DOHH2 (cell line): ENCODE data around the gene RAD51B.
"Not testable (repeated sequence)": the region's sequence is repeated elsewhere in the genome, so short reads cannot be mapped to it uniquely, and the experiment has no call there.

Experiments used
- H3F3A ChIP-seq: fragments of 200-600 bp; sonication (generic), shearing (Covaris generic); 2 replicates; pipeline ENCODE4 v1.6.0; 2016; ENCODE audit warnings: antibody characterized with exemption, mild to moderate bottlenecking; ENCODE audit not compliant: control insufficient read depth, insufficient read depth
- H3K27ac ChIP-seq: fragments of 200-600 bp; sonication (generic); 2 replicates; pipeline ENCODE4 v1.5.1; 2014; ENCODE audit warnings: low read depth, mild to moderate bottlenecking, low read length, moderate library complexity
- H3K27me3 ChIP-seq: fragments of 200-600 bp; sonication (generic); 2 replicates; pipeline ENCODE4 v1.6.1; 2014; ENCODE audit warnings: mild to moderate bottlenecking, low read length, mixed read lengths; ENCODE audit not compliant: control insufficient read depth
- H3K36me3 ChIP-seq: fragments of 200-600 bp; sonication (generic); 2 replicates; pipeline ENCODE4 v1.6.1; 2014; ENCODE audit warnings: mild to moderate bottlenecking, low read length, moderate library complexity, mixed read lengths; ENCODE audit not compliant: control insufficient read depth
- H3K4me1 ChIP-seq: fragments of 200-600 bp; sonication (generic); 2 replicates; pipeline ENCODE4 v1.6.1; 2014; ENCODE audit warnings: mild to moderate bottlenecking, low read length, mixed read lengths; ENCODE audit not compliant: control insufficient read depth
- H3K4me2 ChIP-seq: fragments of 200-600 bp; sonication (generic); 2 replicates; pipeline ENCODE4 v1.6.0; 2014; ENCODE audit warnings: mild to moderate bottlenecking, low read length, moderate library complexity
- H3K4me3 ChIP-seq: fragments of 200-600 bp; sonication (generic); 2 replicates; pipeline ENCODE4 v1.5.1; 2014; ENCODE audit warnings: mild to moderate bottlenecking, low read length, mixed read lengths
- H3K79me2 ChIP-seq: fragments of 200-600 bp; sonication (generic); 2 replicates; pipeline ENCODE4 v1.6.1; 2014; ENCODE audit warnings: mild to moderate bottlenecking, low read length, mixed read lengths; ENCODE audit not compliant: control insufficient read depth
- H3K9me2 ChIP-seq: fragments of 200-600 bp; sonication (generic); replicated peaks from 2 replicates; pipeline ENCODE4 v1.6.1; 2014; ENCODE audit warnings: mild to moderate bottlenecking, low read length, mixed read lengths; ENCODE audit not compliant: control insufficient read depth
- H3K9me3 ChIP-seq: fragments of 200-600 bp; sonication (generic); 2 replicates; pipeline ENCODE4 v1.6.1; 2014; ENCODE audit warnings: antibody characterized with exemption, low read length, mixed read lengths; ENCODE audit not compliant: control insufficient read depth, insufficient read depth
- H4K20me1 ChIP-seq: fragments of 200-600 bp; sonication (generic); 2 replicates; pipeline ENCODE4 v1.6.0; 2014; ENCODE audit warnings: low read depth, mild to moderate bottlenecking, antibody characterized with exemption, low read length, moderate library complexity; ENCODE audit not compliant: control insufficient read depth, insufficient read depth
- EZH2phosphoT487 ChIP-seq: fragments of 200-600 bp; sonication (generic); IDR thresholded peaks from 2 replicates; pipeline ENCODE4 v1.6.1; 2017; ENCODE audit warnings: borderline replicate concordance, mild to moderate bottlenecking, antibody characterized with exemption, low read length, moderate library complexity, mixed read lengths
- TF ChIP-seq, protein P1 (sequence below): fragments of 200-600 bp; sonication (generic); IDR thresholded peaks from one replicate; pipeline ENCODE4 v1.5.1; 2014; ENCODE audit warnings: antibody characterized with exemption, mild to moderate bottlenecking, low read depth, low read length; ENCODE audit not compliant: poor library complexity, severe bottlenecking

RAD51B gene

DNA sequence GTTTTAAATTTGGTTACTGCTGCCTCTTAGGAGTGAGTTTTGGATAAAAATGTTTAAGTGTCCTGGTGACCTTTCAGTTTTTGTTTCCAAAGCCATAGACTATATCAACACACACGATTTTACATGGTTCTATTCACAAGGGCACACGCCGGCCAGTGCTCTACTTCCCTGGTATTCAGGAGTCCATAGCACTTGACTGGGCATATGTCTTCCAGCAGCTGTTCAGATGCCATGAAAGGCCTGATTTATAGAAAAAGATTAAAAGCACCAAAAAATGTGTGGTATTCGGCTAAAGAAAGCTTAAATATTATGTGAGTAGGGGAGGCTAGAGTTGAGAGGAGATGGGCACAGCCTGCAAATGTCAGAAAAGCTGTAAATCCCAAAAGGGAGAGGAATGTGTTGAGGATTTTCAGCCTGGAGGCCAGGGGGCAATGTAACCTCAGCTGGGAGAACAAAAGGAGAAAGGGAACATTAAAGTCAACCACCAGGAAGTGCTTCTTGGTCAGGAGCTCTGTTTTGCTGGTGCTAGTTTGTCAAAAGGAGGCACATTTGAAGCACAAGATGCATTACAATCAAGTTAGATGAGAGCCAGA, 478.4 kb downstream of the RAD51B start:
- H3K4me3 ChIP-seq, result no peak overlapping the region
- no peak overlapping the region for H3K4me2 ChIP-seq
- 0 out of 2 replicates have a peak, but pooled peaks cover 7% of the 10 kb centered on the region for H3F3A ChIP-seq
- H3K79me2 ChIP-seq, result no peaks in the 10 kb centered on the region
- H4K20me1 ChIP-seq, result no peaks in the 10 kb centered on the region
- peaks cover 34% of the 10 kb centered on the region for H3K4me1 ChIP-seq
- no peak for TF ChIP-seq EZH2phosphoT487
- TF ChIP-seq, protein P1, sequence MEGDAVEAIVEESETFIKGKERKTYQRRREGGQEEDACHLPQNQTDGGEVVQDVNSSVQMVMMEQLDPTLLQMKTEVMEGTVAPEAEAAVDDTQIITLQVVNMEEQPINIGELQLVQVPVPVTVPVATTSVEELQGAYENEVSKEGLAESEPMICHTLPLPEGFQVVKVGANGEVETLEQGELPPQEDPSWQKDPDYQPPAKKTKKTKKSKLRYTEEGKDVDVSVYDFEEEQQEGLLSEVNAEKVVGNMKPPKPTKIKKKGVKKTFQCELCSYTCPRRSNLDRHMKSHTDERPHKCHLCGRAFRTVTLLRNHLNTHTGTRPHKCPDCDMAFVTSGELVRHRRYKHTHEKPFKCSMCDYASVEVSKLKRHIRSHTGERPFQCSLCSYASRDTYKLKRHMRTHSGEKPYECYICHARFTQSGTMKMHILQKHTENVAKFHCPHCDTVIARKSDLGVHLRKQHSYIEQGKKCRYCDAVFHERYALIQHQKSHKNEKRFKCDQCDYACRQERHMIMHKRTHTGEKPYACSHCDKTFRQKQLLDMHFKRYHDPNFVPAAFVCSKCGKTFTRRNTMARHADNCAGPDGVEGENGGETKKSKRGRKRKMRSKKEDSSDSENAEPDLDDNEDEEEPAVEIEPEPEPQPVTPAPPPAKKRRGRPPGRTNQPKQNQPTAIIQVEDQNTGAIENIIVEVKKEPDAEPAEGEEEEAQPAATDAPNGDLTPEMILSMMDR, result no peak
- no peaks in the 10 kb centered on the region for H3K27me3 ChIP-seq
- H3K9me3 ChIP-seq, result no peaks in the 10 kb centered on the region
- H3K36me3 ChIP-seq, result peaks cover 3% of the 10 kb centered on the region; the same call in 1 of the 2 replicates
- no peak overlapping the region for H3K27ac ChIP-seq
- no peaks in the 10 kb centered on the region for H3K9me2 ChIP-seq

DNA sequence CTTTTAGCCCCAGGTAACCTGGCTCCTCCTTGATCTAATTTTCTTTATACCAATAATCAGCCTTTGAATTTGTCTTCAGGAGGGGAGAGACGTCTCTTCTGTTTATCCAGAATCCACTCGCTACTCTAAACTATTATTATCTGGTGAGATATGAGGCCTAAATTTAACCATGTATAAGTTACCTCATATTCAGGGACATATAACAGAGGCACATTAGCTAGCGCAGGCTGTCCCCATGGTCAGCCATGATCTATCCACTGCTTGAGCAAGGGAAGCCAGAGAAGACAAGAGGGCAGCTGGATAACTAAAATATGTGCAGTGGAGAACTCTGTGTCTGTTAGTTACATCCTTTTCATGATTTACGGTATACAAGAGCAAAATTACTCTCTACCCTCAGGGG, 481.0 kb downstream of the RAD51B start:
- Histone ChIP-seq H3K36me3 (peaks cover 3% of the 10 kb centered on the region; the same call in 1 of the 2 replicates), H3K4me2 (no peak overlapping the region), H3K27me3 (no peaks in the 10 kb centered on the region), H3K79me2 (no peaks in the 10 kb centered on the region), H3K9me2 (no peaks in the 10 kb centered on the region), H3F3A (peaks cover 2% of the 10 kb centered on the region; the same call in 1 of the 2 replicates), H3K4me1 (peaks cover 23% of the 10 kb centered on the region), H3K27ac (no peak overlapping the region), H3K4me3 (no peak overlapping the region), H4K20me1 (no peaks in the 10 kb centered on the region), H3K9me3 (no peaks in the 10 kb centered on the region)
- no peak for TF ChIP-seq EZH2phosphoT487
- TF ChIP-seq, protein P1, result no peak

DNA sequence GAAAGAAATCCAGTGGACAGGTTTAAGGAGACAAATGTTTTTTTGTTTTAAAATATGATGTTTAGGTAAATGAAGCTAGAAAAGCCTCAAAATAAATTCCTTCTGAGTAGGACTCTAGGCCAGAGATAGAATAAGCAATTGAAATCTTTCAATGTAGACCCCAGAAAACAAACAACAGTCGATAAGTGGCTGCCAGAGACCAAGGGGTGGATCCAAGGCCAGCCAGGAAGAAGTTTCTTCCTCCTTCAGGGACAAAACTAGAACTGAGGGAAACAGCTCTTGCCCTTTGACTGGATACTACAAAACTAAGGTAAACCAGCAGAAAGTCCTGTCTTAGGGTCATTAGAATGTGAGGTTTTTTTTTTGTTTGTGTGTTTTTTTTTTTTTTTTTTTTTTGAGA, 481.6 kb downstream of the RAD51B start:
- Histone ChIP-seq H3K4me3 (no peak overlapping the region), H3K4me2 (no peak overlapping the region), H3K36me3 (peaks cover 3% of the 10 kb centered on the region; the same call in 1 of the 2 replicates), H3K27me3 (no peaks in the 10 kb centered on the region), H3K9me3 (no peaks in the 10 kb centered on the region), H3F3A (peaks cover 2% of the 10 kb centered on the region; the same call in 1 of the 2 replicates), H3K79me2 (no peaks in the 10 kb centered on the region), H3K27ac (no peak overlapping the region), H3K4me1 (peaks cover 26% of the 10 kb centered on the region), H4K20me1 (no peaks in the 10 kb centered on the region), H3K9me2 (no peaks in the 10 kb centered on the region)
- TF ChIP-seq, protein P1, result no peak
- no peak for TF ChIP-seq EZH2phosphoT487

DNA sequence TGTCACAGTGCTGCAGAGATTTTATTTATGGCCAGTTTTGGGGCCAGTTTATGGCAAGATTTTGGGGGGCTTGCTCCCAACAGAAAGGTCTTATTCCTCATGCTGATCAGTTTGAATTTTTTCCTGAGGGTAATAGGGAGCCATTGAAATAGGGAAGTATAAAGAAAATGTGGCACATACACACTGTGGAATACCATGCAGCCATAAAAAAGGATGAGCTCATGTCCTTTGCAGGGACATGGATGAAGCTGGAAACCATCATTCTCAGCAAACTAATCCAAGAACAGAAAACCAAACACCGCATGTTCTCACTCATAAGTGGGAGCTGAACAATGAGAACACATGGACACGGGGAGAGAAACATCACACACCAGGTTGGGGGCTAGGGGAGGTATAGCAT, 483.4 kb downstream of the RAD51B start:
- H4K20me1 ChIP-seq, result not testable (repeated sequence)

More for the DNA sequence above, 483.4 kb downstream of the RAD51B start:
- not testable (repeated sequence) for H3K9me2 ChIP-seq, H3F3A ChIP-seq, H3K27ac ChIP-seq, H3K4me3 ChIP-seq, H3K9me3 ChIP-seq, H3K79me2 ChIP-seq, H3K4me2 ChIP-seq, H3K27me3 ChIP-seq, H3K36me3 ChIP-seq
- H3K4me1 ChIP-seq, result peaks cover 39% of the 10 kb centered on the region
